Measurements from ENCODE around the gene CLDN2.
"Not testable (repeated sequence)": the region's sequence is repeated elsewhere in the genome, so short reads cannot be mapped to it uniquely, and the experiment has no call there.

The CLDN2 gene

GRCh38 chrX:106919932-106920452 is at the start of gene CLDN2:
Gene CLDN2 (plus strand): TSS chrX:106920402. CDS start chrX:106928229, 7,827 bp downstream.
- Histone ChIP-seq H3K36me3 (no peaks in the 10 kb centered on the region), H3K9me3 (no peaks in the 10 kb centered on the region), H3K27me3 (peaks cover 8% of the 10 kb centered on the region), H3K4me3 (ENCODE audit: low read depth in 1 of 2, low read length in 1 of 2) (no peak within 1 kb of the TSS), H3K4me1 (ENCODE audit: control insufficient read depth in 1 of 2, insufficient read depth in 1 of 2, low read depth in 1 of 2, low read length in 1 of 2) (no peaks in the 10 kb centered on the region), H3K27ac (no peak within 1 kb of the TSS)
- no peak for TF ChIP-seq CTCF (IDR thresholded peaks at IDR 0.05)

GRCh38 chrX:106872796-106873195 is 47.4 kb upstream of the CLDN2 start:
- H3K27me3 ChIP-seq; H3K4me3 ChIP-seq (ENCODE audit: low read depth in 1 of 2, low read length in 1 of 2); H3K27ac ChIP-seq; H3K36me3 ChIP-seq; H3K9me3 ChIP-seq; H3K4me1 ChIP-seq (ENCODE audit: control insufficient read depth in 1 of 2, insufficient read depth in 1 of 2, low read depth in 1 of 2, low read length in 1 of 2): not testable (repeated sequence)

- Histone ChIP-seq H3K9me3 (no peaks in the 10 kb centered on the region), H3K4me3 (ENCODE audit: low read depth in 1 of 2, low read length in 1 of 2) (no peak overlapping the region), H3K27ac (no peak overlapping the region), H3K36me3 (no peaks in the 10 kb centered on the region), H3K27me3 (no peaks in the 10 kb centered on the region), H3K4me1 (ENCODE audit: control insufficient read depth in 1 of 2, insufficient read depth in 1 of 2, low read depth in 1 of 2, low read length in 1 of 2) (no peaks in the 10 kb centered on the region)
- TF ChIP-seq CTCF (IDR thresholded peaks at IDR 0.05): no peak
Observed at GRCh38 chrX:106874075-106874474, 46.1 kb upstream of the CLDN2 start.

GRCh38 chrX:106875151-106875550 is 45.1 kb upstream of the CLDN2 start:
- TF ChIP-seq CTCF (IDR thresholded peaks at IDR 0.05): no peak
- H3K36me3 ChIP-seq: no peaks in the 10 kb centered on the region
- H3K9me3 ChIP-seq: no peaks in the 10 kb centered on the region
- no peaks in the 10 kb centered on the region for H3K4me1 ChIP-seq (ENCODE audit: control insufficient read depth in 1 of 2, insufficient read depth in 1 of 2, low read depth in 1 of 2, low read length in 1 of 2)
- H3K27ac ChIP-seq: no peak overlapping the region
- H3K27me3 ChIP-seq: no peaks in the 10 kb centered on the region
- no peak overlapping the region for H3K4me3 ChIP-seq (ENCODE audit: low read depth in 1 of 2, low read length in 1 of 2)

GRCh38 chrX:106889468-106889867 is 30.7 kb upstream of the CLDN2 start:
- H3K4me3 ChIP-seq (ENCODE audit: low read depth in 1 of 2, low read length in 1 of 2): no peak overlapping the region
- H3K36me3 ChIP-seq: no peaks in the 10 kb centered on the region
- TF ChIP-seq CTCF (IDR thresholded peaks at IDR 0.05): no peak
- H3K4me1 ChIP-seq (ENCODE audit: control insufficient read depth in 1 of 2, insufficient read depth in 1 of 2, low read depth in 1 of 2, low read length in 1 of 2): no peaks in the 10 kb centered on the region
- H3K27me3 ChIP-seq: peaks cover 5% of the 10 kb centered on the region
- H3K9me3 ChIP-seq: no peaks in the 10 kb centered on the region
- H3K27ac ChIP-seq: no peak overlapping the region

- TF ChIP-seq CTCF (IDR thresholded peaks at IDR 0.05): no peak
- Histone ChIP-seq H3K4me3 (ENCODE audit: low read depth in 1 of 2, low read length in 1 of 2) (no peak overlapping the region), H3K27ac (no peak overlapping the region), H3K9me3 (no peaks in the 10 kb centered on the region), H3K27me3 (peaks cover 5% of the 10 kb centered on the region), H3K36me3 (no peaks in the 10 kb centered on the region), H3K4me1 (ENCODE audit: control insufficient read depth in 1 of 2, insufficient read depth in 1 of 2, low read depth in 1 of 2, low read length in 1 of 2) (no peaks in the 10 kb centered on the region)
Observed at GRCh38 chrX:106891762-106892460, 28.3 kb upstream of the CLDN2 start.

All from neutrophil (primary cell).